Neuronal stem cell (in vitro differentiated cells): ENCODE measurements around the gene CLDN6. TPM values are rescaled to one million over a fixed set of nuclear protein-coding genes. Genes with fewer than 3 reads are reported as not detected.

Experiments
- DNase-seq: peaks from one replicate; pipeline ENCODE4 v3.0.0-alpha.2; 2013; ENCODE audit warnings: low spot score
- H2AFZ ChIP-seq: one replicate; pipeline ENCODE4 v1.6.1; 2013; ENCODE audit warnings: mild to moderate bottlenecking, low read length, inconsistent platforms
- H2AK5ac ChIP-seq: 2 replicates; pipeline ENCODE4 v1.6.1; 2013; ENCODE audit warnings: low read depth, mild to moderate bottlenecking, inconsistent platforms, low read length, moderate library complexity, mixed read lengths
- H2BK120ac ChIP-seq: 2 replicates; pipeline ENCODE4 v1.6.1; 2013; ENCODE audit warnings: low read depth, mild to moderate bottlenecking, inconsistent platforms, low read length, moderate library complexity, mixed read lengths
- H2BK12ac ChIP-seq: one replicate; pipeline ENCODE4 v1.6.1; 2013; ENCODE audit warnings: low read length, inconsistent platforms
- H2BK15ac ChIP-seq: 2 replicates; pipeline ENCODE4 v1.6.1; 2013; ENCODE audit warnings: mild to moderate bottlenecking, low read length, inconsistent platforms, mixed read lengths
- H2BK5ac ChIP-seq: one replicate; pipeline ENCODE4 v1.6.1; 2013; ENCODE audit warnings: inconsistent platforms, mild to moderate bottlenecking, low read length, moderate library complexity
- H3K14ac ChIP-seq: one replicate; pipeline ENCODE4 v1.6.1; 2013; ENCODE audit warnings: low read length, inconsistent platforms
- H3K18ac ChIP-seq: 2 replicates; pipeline ENCODE4 v1.6.1; 2013; ENCODE audit warnings: low read length, inconsistent platforms
- H3K23ac ChIP-seq: 2 replicates; pipeline ENCODE4 v1.6.1; 2013; ENCODE audit warnings: low read depth, mild to moderate bottlenecking, mixed read lengths, low read length, inconsistent platforms; ENCODE audit not compliant: poor library complexity
- H3K27ac ChIP-seq: replicated peaks from 3 replicates; pipeline ENCODE4 v1.5.1; 2013; ENCODE audit warnings: low read length, inconsistent platforms
- H3K27me3 ChIP-seq, 3 experiments: 2 replicates each; pipeline ENCODE4 v1.6.1; 2013; ENCODE audit warnings: low read length in 3 of 3, mild to moderate bottlenecking in 2 of 3, inconsistent platforms in 1 of 3, low read depth in 1 of 3, mixed read lengths in 1 of 3, moderate library complexity in 1 of 3; ENCODE audit not compliant: control insufficient read depth in 3 of 3, insufficient read depth in 3 of 3
- H3K36me3 ChIP-seq, 2 donors: replicated peaks in 1 of 2; 2 replicates each; pipeline ENCODE4 v1.6.1; 2013; ENCODE audit warnings: low read length in 2 of 2; ENCODE audit not compliant: control insufficient read depth in 2 of 2, insufficient read depth in 2 of 2
- H3K4ac ChIP-seq: 2 replicates; pipeline ENCODE4 v1.6.1; 2013; ENCODE audit warnings: inconsistent platforms, mild to moderate bottlenecking, low read length, moderate library complexity
- H3K4me1 ChIP-seq, 2 donors: 1 replicate in 1 of 2; 2 replicates in 1 of 2; pipeline ENCODE4 v1.6.1; 2013; ENCODE audit warnings: low read length in 2 of 2, low read depth in 1 of 2; ENCODE audit not compliant: control insufficient read depth in 2 of 2, insufficient read depth in 1 of 2
- H3K4me2 ChIP-seq: one replicate; pipeline ENCODE4 v1.6.1; 2013; ENCODE audit warnings: mild to moderate bottlenecking, low read length, inconsistent platforms; ENCODE audit not compliant: insufficient read depth, poor library complexity, severe bottlenecking
- H3K4me3 ChIP-seq, 2 donors: 2 replicates each; pipeline ENCODE4 v1.5.1; 2013; ENCODE audit warnings: low read length in 2 of 2, mild to moderate bottlenecking in 2 of 2, inconsistent platforms in 1 of 2, moderate library complexity in 1 of 2
- H3K79me1 ChIP-seq: one replicate; pipeline ENCODE4 v1.6.1; 2013; ENCODE audit warnings: low read depth, mild to moderate bottlenecking, inconsistent platforms, low read length, moderate library complexity
- H3K9ac ChIP-seq: one replicate; pipeline ENCODE4 v1.6.1; 2013; ENCODE audit warnings: mild to moderate bottlenecking, low read depth, low read length, inconsistent platforms; ENCODE audit not compliant: poor library complexity
- H3K9me3 ChIP-seq, 2 donors: replicated peaks in 1 of 2; 2 replicates each; pipeline versions ENCODE3 to v1.6.1; 2013; ENCODE audit warnings: low read length in 2 of 2, mild to moderate bottlenecking in 2 of 2, inconsistent platforms in 1 of 2, low read depth in 1 of 2, mixed read lengths in 1 of 2, moderate library complexity in 1 of 2; ENCODE audit not compliant: control insufficient read depth in 2 of 2, insufficient read depth in 1 of 2
- H4K8ac ChIP-seq: one replicate; pipeline ENCODE4 v1.6.1; 2013; ENCODE audit warnings: low read depth, mild to moderate bottlenecking, inconsistent platforms, low read length, moderate library complexity
- H4K91ac ChIP-seq: one replicate; pipeline ENCODE4 v1.6.1; 2013; ENCODE audit warnings: low read length, low read depth, mild to moderate bottlenecking, inconsistent platforms; ENCODE audit not compliant: poor library complexity
- WGBS, 2 donors: extraction: QIAGEN DNeasy Blood & Tissue Kit; methylation state at CpG; one replicate each; pipeline ENCODE4 v1.1.7; 2013; ENCODE audit warnings: missing lambda C conversion rate in 2 of 2, mixed read lengths in 1 of 2; ENCODE audit not compliant: insufficient read length in 2 of 2, insufficient replicate concordance in 1 of 2; ENCODE audit errors: extremely low coverage in 2 of 2; 5-methylcytosine and 5-hydroxymethylcytosine counted together
- polyA plus RNA-seq, 2 experiments: library from polyadenylated mRNA; stranded (reverse); fragments of 200-250 nt; gene quantifications; one replicate each; pipeline ENCODE4 v1.2.3, GENCODE V29; 2013

Gene CLDN6, protein sequence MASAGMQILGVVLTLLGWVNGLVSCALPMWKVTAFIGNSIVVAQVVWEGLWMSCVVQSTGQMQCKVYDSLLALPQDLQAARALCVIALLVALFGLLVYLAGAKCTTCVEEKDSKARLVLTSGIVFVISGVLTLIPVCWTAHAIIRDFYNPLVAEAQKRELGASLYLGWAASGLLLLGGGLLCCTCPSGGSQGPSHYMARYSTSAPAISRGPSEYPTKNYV
- 14.1 TPM for polyA plus RNA-seq (2013, experiment 1 of 2)
- 14.2 TPM for polyA plus RNA-seq (2013, experiment 2 of 2)

DNA sequence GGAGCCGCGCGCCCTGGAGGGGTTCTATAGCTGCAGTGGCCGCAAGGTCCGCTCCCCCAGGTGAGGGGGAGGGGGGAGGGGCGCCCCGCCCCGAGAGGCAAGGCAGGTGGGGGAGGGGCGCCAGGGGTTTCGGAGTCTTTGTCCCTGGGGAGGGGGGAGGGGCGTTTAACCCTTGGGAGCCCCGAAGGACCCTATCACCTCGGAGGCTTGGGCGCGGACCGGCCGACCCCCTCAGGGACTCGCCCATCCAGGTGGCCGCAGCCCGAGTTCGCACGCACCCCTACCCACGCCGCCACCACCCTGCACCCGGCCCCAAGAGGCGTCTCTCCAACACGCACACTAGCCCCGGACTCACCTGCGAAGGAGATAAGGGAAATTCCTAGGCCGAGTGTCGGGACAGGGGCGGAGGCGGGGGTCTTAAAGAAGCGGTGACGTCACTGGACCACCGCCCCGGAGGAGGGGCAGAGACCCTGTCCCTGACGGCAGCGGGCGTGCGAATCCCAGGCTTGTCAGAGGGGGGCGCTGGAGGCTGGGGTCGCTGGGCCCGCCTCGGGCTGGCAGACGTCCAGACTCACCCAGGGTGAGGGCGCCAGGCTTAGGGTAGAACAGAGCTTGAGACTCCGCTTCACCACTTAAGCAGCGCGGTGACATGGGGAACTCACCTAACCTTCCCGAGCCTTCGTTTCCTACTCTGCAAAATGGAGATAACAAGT, at the start of gene CLDN6:
TSS of gene CLDN6 (minus strand) at position 390 of the 713 bp plus-strand sequence. CDS start 2,162 bp downstream, outside the sequence.
- Histone ChIP-seq H2AFZ (peak within 1 kb of the TSS; percentile 34), H2BK15ac (peak within 1 kb of the TSS; percentile 83), H2AK5ac (peak within 1 kb of the TSS; percentile 36)

DNA sequence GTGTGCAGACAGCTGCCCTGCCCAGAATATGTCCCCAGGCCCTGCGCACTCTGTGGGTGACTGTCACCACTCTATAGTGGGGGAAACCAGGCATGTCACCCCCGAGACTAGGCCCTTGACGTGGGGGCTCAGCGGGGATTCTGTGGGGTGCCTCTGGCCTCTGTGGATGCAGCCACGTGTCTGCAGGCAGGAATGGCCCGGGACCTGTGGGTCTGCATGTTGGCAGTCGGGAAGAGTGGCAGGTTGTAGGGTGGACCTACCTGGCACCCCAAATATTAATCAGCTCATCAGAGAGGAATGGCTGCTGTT, 48.4 kb upstream of the CLDN6 start:
- WGBS, 2 donors: no CpG with 5 or more reads among the region's 7 CpGs

More for the DNA sequence above, at the start of gene CLDN6:
- Histone ChIP-seq H3K4me2 (peak within 1 kb of the TSS; percentile 84), H3K9me3 (no peaks in the 10 kb centered on the region), H2BK120ac (no peak within 1 kb of the TSS), H2BK12ac (no peak within 1 kb of the TSS), H3K79me1 (peaks cover 6% of the 10 kb centered on the region), H4K8ac (peak within 1 kb of the TSS; percentile 92), H3K4me3 (peak within 1 kb of the TSS in 1 of 2 donors; percentile 78), H3K4ac (no peak within 1 kb of the TSS), H2BK5ac (peak within 1 kb of the TSS; percentile 39), H3K9ac (peak within 1 kb of the TSS; percentile 34), H3K18ac (peak within 1 kb of the TSS; percentile 94), H3K4me1 (peaks cover 17 to 22% of the 10 kb centered on the region in 2 donors), H4K91ac (no peak within 1 kb of the TSS), H3K27me3 (peaks cover 7 to 41% (median 20%) of the 10 kb centered on the region in 3 experiments), H3K14ac (peak within 1 kb of the TSS; percentile 38), H3K36me3 (no peaks in the 10 kb centered on the region), H3K23ac (peak within 1 kb of the TSS; percentile 94), H3K27ac (no peak within 1 kb of the TSS)
- peak; percentile 77 for DNase-seq
- no CpG with 5 or more reads among the region's 52 CpGs for WGBS, 2 donors

DNA sequence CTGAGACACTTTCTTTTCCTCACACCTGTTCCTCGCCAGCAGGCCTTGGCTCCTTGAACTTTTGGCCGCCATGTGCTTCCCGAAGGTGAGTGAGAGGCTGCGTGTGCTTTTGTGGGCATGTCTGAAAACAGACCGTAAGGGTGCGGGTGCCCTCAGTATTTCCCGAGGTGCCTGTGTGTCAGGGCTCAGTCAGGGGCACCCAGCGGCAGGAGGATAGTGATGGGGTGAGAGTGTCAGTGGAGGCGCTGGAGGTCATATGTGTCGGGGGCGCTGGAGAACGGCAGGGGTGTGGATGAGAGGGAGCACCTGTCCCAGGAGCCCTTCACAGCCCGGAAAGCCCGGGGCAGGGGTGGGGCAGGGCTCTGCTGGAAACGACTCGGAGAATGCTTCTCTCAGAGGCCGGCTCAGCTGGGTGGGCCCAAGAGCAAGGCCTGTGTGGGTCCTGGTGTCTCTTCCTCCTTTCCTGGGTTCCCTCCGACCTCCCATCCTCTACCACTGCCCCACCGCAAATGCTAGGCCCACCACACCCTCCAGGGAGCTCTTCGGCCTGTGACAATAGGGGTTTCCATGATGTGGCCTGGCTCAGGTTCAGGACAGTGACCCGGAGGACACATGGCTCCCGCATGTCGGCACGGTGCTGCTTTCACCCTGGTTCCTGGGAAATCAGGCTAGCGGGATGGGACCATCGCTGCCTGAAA, 47.9 kb upstream of the CLDN6 start:
- no peak overlapping the region for H3K27ac ChIP-seq
- no CpG with 5 or more reads among the region's 26 CpGs for WGBS, 2 donors

More for the DNA sequence above, 48.4 kb upstream of the CLDN6 start:
- no peak overlapping the region for H3K14ac ChIP-seq
- no peak overlapping the region for H4K91ac ChIP-seq
- H3K36me3 ChIP-seq: no peaks in the 10 kb centered on the region
- no peak overlapping the region for H3K4me3 ChIP-seq
- H4K8ac ChIP-seq: no peak overlapping the region
- H3K4me1 ChIP-seq: peaks cover 0 to 3% of the 10 kb centered on the region in 2 donors
- H2AK5ac ChIP-seq: no peak overlapping the region
- H3K4ac ChIP-seq: no peak overlapping the region
- no peak for DNase-seq
- no peak overlapping the region for H2BK15ac ChIP-seq
- no peak overlapping the region for H3K23ac ChIP-seq
- H3K27me3 ChIP-seq: peaks cover 0 to 23% (median 0%) of the 10 kb centered on the region in 3 experiments
- H3K27ac ChIP-seq: no peak overlapping the region
- H3K9ac ChIP-seq: no peak overlapping the region
- no peak overlapping the region for H3K4me2 ChIP-seq
- H2BK5ac ChIP-seq: no peak overlapping the region
- H2BK120ac ChIP-seq: no peak overlapping the region
- H2BK12ac ChIP-seq: no peak overlapping the region
- no peaks in the 10 kb centered on the region for H3K9me3 ChIP-seq
- H2AFZ ChIP-seq: no peak overlapping the region
- H3K18ac ChIP-seq: no peak overlapping the region
- H3K79me1 ChIP-seq: no peaks in the 10 kb centered on the region

More for the DNA sequence above, 47.9 kb upstream of the CLDN6 start:
- peaks cover 0 to 3% of the 10 kb centered on the region in 2 donors for H3K4me1 ChIP-seq
- no peak overlapping the region for H3K4ac ChIP-seq
- H3K18ac ChIP-seq: no peak overlapping the region
- H2BK12ac ChIP-seq: peak overlapping the region; percentile 42
- H3K36me3 ChIP-seq: no peaks in the 10 kb centered on the region
- peak overlapping the region; percentile 65 for H4K91ac ChIP-seq
- H3K4me2 ChIP-seq: no peak overlapping the region
- H2AK5ac ChIP-seq: no peak overlapping the region
- no peak overlapping the region for H3K23ac ChIP-seq
- H3K9ac ChIP-seq: no peak overlapping the region
- DNase-seq: no peak
- H2AFZ ChIP-seq: no peak overlapping the region
- H3K9me3 ChIP-seq: no peaks in the 10 kb centered on the region
- peak overlapping the region; percentile 11 for H2BK5ac ChIP-seq
- no peak overlapping the region for H2BK120ac ChIP-seq
- no peak overlapping the region for H3K14ac ChIP-seq
- no peaks in the 10 kb centered on the region for H3K79me1 ChIP-seq
- H4K8ac ChIP-seq: no peak overlapping the region
- H3K27me3 ChIP-seq: peaks cover 0 to 18% (median 0%) of the 10 kb centered on the region in 3 experiments
- no peak overlapping the region for H3K4me3 ChIP-seq
- H2BK15ac ChIP-seq: peak overlapping the region; percentile 59
